Breast epithelium (tissue), 3 donors: ENCODE data around the gene RDX.

Experiments used
- CTCF ChIP-seq, 3 donors: fragments of 450-650 bp; IDR thresholded peaks; one replicate each; pipeline ENCODE4 v1.5.1; 2016 to 2017; ENCODE audit warnings: antibody characterized with exemption in 3 of 3, mild to moderate bottlenecking in 3 of 3, moderate library complexity in 3 of 3
- POLR2A ChIP-seq: fragments of 450-650 bp; IDR thresholded peaks from one replicate; pipeline ENCODE4 v1.6.1; 2016; ENCODE audit warnings: antibody characterized with exemption, mild to moderate bottlenecking, moderate library complexity
- POLR2AphosphoS5 ChIP-seq, 3 donors: sonication (generic); formaldehyde crosslinking; IDR thresholded peaks; one replicate each; pipeline ENCODE4 v1.6.1; 2017; ENCODE audit warnings: antibody characterized with exemption in 3 of 3

GRCh38 chr11:110272919-110273318 is 23.5 kb downstream of the RDX start:
- TF ChIP-seq CTCF (IDR thresholded peaks at IDR 0.05) (no peak), POLR2A (no peak), POLR2AphosphoS5 (IDR thresholded peaks at IDR 0.05) (no peak)
